BE2C (cell line): Measurements from ENCODE around the gene CRTC1.

Experiments
- DNase-seq: peaks from one replicate; pipeline ENCODE4 v3.0.0-alpha.2; 2020
- H3K27me3 ChIP-seq: fragments of 250-450 bp; sonication (Bioruptor Pico); 2 replicates; pipeline ENCODE4 v1.5.1; 2020; ENCODE audit warnings: mild to moderate bottlenecking
- H3K36me3 ChIP-seq: fragments of 250-450 bp; sonication (Bioruptor Pico); 2 replicates; pipeline ENCODE4 v1.5.1; 2020; ENCODE audit warnings: mild to moderate bottlenecking
- H3K4me1 ChIP-seq: fragments of 250-450 bp; sonication (Bioruptor Pico); 2 replicates; pipeline ENCODE4 v1.5.1; 2020
- H3K4me3 ChIP-seq: 2 replicates; pipeline ENCODE4 v1.5.1; 2011; ENCODE audit warnings: low read depth, low read length
- H3K9me3 ChIP-seq: fragments of 250-450 bp; sonication (Bioruptor Pico); 2 replicates; pipeline ENCODE4 v1.5.1; 2020
- CTCF ChIP-seq: IDR thresholded peaks from 2 replicates; pipeline ENCODE4 v1.5.1; 2012; ENCODE audit warnings: mild to moderate bottlenecking, low read depth, low read length

CRTC1 gene

GRCh38 chr19:18682807-18683108 lies 722 bp upstream of the CRTC1 start:
- no peak for DNase-seq
- Histone ChIP-seq H3K4me1 (peaks cover 5% of the 10 kb centered on the region; the same call in 1 of the 2 replicates), H3K36me3 (no peaks in the 10 kb centered on the region), H3K9me3 (no peaks in the 10 kb centered on the region), H3K27me3 (no peaks in the 10 kb centered on the region), H3K4me3 (peak overlapping the region; percentile 64)
- no peak for TF ChIP-seq CTCF

GRCh38 chr19:18683958-18684641 lies 620 bp downstream of the CRTC1 start:
- TF ChIP-seq CTCF, result no peak
- Histone ChIP-seq H3K4me1 (no peaks in the 10 kb centered on the region), H3K27me3 (no peaks in the 10 kb centered on the region), H3K36me3 (no peaks in the 10 kb centered on the region), H3K4me3 (peak overlapping the region; percentile 64), H3K9me3 (no peaks in the 10 kb centered on the region)
- no peak for DNase-seq

GRCh38 chr19:18684642-18684993 lies 1.1 kb downstream of the CRTC1 start:
- no peaks in the 10 kb centered on the region for H3K9me3 ChIP-seq

GRCh38 chr19:18685597-18686190 lies 2.2 kb downstream of the CRTC1 start:
- Histone ChIP-seq H3K36me3 (no peaks in the 10 kb centered on the region), H3K9me3 (no peaks in the 10 kb centered on the region), H3K27me3 (no peaks in the 10 kb centered on the region), H3K4me3 (no peak overlapping the region), H3K4me1 (no peaks in the 10 kb centered on the region)
- TF ChIP-seq CTCF, result no peak
- no peak for DNase-seq

More at GRCh38 chr19:18684642-18684993, 1.1 kb downstream of the CRTC1 start:
- Histone ChIP-seq H3K4me1 (no peaks in the 10 kb centered on the region), H3K4me3 (peak overlapping the region; percentile 64), H3K36me3 (no peaks in the 10 kb centered on the region), H3K27me3 (no peaks in the 10 kb centered on the region)
- no peak for DNase-seq
- TF ChIP-seq CTCF, result no peak

GRCh38 chr19:18687740-18688465 lies 4.4 kb downstream of the CRTC1 start:
- H3K27me3 ChIP-seq, result no peaks in the 10 kb centered on the region
- H3K36me3 ChIP-seq, result no peaks in the 10 kb centered on the region
- no peak overlapping the region for H3K4me3 ChIP-seq
- DNase-seq, result no peak
- TF ChIP-seq CTCF, result no peak
- H3K4me1 ChIP-seq, result no peaks in the 10 kb centered on the region
- no peaks in the 10 kb centered on the region for H3K9me3 ChIP-seq

GRCh38 chr19:18696023-18696422 lies 12.5 kb downstream of the CRTC1 start:
- no peak overlapping the region for H3K4me3 ChIP-seq
- no peak for TF ChIP-seq CTCF
- no peak for DNase-seq
- H3K4me1 ChIP-seq, result peaks cover 13% of the 10 kb centered on the region
- H3K27me3 ChIP-seq, result no peaks in the 10 kb centered on the region
- no peaks in the 10 kb centered on the region; the same call in 1 of the 2 replicates for H3K9me3 ChIP-seq
- no peaks in the 10 kb centered on the region for H3K36me3 ChIP-seq
